GM10847 (cell line): ENCODE results near the gene SMARCE1.

Experiments
- POLR2A ChIP-seq: IDR thresholded peaks from 2 replicates; pipeline ENCODE4 v1.6.1; 2011; ENCODE audit not compliant: insufficient read length; ENCODE audit errors: extremely low read depth

SMARCE1 gene

GRCh38 chr17:40663252-40663651, 15.6 kb upstream of the SMARCE1 start:
- TF ChIP-seq POLR2A, result no peak

DNA sequence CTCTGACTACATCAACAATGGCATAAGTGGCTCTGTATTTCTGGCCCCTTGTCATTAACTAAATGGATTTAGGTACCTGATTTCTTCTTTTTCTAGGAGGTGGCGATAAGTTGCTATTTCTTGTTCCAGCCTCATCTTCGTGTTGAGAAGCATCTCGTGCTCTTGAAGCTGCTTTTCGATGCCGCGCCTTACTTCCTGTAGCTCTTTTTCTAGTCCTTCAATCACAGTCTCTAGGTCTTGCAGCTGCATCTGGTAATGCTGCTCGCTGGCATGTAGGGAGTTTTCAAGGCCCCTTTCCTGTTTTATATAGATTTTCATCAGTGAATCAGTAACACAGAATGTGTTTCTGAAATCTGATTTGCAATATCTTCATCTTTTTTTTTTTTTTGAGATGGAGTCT, 12.3 kb upstream of the SMARCE1 start:
- TF ChIP-seq POLR2A, result no peak

GRCh38 chr17:40658396-40658795, 10.8 kb upstream of the SMARCE1 start:
- TF ChIP-seq POLR2A, result no peak

GRCh38 chr17:40651939-40652338, 4.3 kb upstream of the SMARCE1 start:
- TF ChIP-seq POLR2A, result no peak

- TF ChIP-seq POLR2A, result no peak
These were observed 858 bp upstream of the SMARCE1 start for GRCh38 chr17:40648384-40648968.

DNA sequence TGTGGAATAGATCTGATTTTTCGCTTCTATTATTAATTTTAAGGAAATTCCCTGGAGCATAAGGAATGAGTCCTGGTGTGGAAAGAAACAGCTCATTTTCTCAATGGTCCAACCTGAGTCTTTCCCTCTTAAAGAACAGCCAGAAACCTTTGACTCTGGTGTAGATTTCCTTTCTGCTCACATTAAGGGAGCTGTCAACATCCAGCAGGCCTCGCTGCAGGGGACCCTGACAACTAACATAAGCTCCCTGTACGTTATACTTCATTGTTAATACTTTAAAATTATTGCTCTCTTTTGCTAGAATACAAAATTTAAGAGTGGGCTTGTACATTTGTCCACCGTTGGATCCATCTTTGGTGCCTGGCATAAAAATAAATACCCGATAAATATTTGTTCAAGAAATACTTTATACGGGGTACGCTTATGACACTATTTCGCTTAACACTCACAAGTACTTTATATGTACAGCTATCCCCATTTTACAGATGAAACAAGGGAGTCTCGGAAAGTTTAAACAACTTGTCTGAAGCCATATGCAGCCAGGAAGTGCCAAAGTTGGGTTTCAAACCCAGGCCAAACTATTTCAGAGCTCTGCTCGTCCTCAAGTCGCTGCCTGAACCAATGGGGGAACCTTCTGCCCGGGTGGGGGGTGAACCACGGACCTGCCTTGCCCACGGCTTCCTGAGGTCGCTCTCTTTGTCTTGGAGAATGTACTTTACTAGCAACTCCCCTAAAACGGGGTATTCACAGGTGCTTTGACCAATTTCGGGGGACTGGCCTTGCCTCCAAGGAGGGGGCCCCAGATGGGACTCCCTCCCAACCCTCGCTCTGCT, 611 bp downstream of the SMARCE1 start:
- no peak for TF ChIP-seq POLR2A

GRCh38 chr17:40645943-40646342, 1.7 kb downstream of the SMARCE1 start:
- no peak for TF ChIP-seq POLR2A

- no peak for TF ChIP-seq POLR2A
These were observed 2.3 kb downstream of the SMARCE1 start for GRCh38 chr17:40645291-40645690.

DNA sequence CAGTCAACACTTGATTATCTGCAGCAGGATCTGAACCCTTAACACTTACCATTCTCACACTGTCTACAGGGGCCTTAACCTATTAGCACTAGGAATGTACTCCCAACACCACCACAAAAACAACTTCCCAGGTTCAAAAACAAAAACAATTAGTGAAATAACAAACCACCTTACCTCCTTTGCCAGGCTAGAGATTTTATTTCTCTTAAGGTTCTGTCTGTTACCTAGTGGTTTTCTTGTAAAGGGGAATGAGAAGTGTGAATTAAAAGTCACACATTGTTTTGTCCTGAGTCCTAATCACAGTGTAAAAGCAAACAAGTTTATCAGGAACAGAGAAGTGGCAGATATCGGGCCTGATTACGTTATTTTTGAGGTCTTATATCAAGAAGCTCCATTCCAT, 9.7 kb downstream of the SMARCE1 start:
- no peak for TF ChIP-seq POLR2A

DNA sequence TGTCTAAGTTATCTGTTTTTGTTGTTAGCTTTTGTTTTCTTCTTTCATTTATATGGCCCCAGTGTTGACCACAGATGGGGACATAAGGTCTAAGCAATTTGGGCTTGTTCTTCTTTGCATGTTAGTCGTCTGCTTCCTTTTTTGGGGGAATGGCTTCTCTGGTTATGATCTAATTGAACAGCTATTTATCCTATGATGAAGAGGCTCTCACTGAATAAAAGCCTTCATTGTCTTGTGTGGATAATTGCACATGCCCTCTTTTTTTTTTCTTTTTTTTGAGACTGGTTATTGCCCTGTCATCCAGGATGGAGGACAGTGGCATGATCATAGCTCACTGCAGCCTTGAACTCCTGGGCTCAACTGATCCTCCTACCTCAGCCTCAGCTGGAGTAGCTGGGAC, 13.7 kb downstream of the SMARCE1 start:
- TF ChIP-seq POLR2A, result no peak

DNA sequence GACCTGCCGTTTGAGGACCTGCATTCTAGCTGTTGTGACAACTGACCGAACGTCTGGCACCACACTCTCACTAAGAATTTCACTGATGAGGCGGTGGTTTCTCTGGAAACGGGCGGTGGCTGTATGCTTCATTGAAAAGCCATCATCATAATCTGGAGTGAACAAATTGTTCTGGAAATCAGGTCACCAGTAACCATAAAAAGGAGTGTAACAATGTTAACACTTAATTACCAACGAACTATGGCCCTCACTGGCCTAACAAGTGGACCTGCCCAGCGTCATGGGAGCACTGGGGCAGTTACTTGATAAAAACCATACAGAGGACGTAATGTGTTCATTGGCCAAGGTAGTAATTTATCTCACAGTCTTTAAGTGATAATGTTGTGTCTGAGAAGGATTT, 15.4 kb downstream of the SMARCE1 start:
- TF ChIP-seq POLR2A, result no peak

DNA sequence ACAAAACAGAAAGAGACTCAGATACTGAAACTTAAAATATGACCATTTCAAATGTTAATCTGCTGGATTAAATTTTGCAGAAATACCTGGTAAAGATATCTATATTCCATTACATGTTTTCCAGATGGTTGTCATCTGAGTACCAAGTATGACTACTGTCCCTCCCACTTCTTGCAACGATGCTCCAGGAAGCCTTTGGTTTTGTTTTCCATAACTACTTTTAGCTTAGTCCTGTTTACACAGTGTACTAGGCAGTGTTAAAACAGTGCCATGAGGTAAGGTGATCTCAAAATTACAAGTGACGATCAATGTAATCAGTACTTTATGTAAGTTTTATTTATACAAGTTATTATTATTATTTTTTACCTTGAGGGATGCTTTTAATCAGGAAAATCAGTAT, 17.8 kb downstream of the SMARCE1 start:
- TF ChIP-seq POLR2A, result no peak

- no peak for TF ChIP-seq POLR2A
These were observed 22.3 kb downstream of the SMARCE1 start for GRCh38 chr17:40625311-40625710.

GRCh38 chr17:40623419-40624210, 24.0 kb downstream of the SMARCE1 start:
- no peak for TF ChIP-seq POLR2A

DNA sequence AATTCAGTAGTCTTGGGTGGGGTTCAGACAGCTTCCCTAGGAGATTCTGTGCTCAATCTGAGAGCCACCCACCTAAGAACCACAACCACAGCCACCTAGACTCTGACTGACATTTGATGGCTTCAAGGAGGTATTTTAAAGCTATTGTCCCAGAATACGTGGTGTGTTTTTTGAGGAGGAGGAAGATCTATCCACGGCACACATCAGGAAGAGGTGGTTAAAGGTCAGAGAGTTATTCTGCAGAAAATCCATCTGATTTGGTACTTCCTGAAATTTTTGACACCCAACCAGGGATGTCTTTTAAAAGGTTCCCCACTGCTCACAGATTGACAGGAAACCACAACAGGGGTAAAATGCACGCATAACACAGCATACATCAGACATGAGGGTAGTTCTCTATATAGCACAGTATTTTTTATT, 25.1 kb downstream of the SMARCE1 start:
- no peak for TF ChIP-seq POLR2A

GRCh38 chr17:40621578-40621977, 26.0 kb downstream of the SMARCE1 start:
- no peak for TF ChIP-seq POLR2A

DNA sequence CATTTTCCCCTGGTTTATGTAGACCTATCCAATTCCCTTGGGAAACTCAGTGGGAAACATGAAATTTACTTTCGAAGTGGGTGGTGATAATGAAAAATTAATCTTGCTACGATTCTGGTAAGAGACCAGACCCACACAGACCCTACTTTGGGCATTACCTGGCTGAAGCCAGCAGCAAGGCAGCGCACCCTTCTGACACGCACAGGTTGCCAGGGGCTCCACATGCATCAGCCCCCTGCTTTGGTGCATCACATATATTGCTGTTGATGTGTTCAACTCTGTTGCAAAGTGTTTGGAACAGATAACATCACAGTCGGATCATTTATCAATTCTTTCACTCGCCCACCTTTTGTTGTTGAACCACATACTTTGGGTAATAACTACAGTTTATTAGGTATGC, 26.6 kb downstream of the SMARCE1 start:
- TF ChIP-seq POLR2A, result no peak
